ENCODE results near the gene PTPRZ1. TPM values are rescaled to one million over a fixed set of nuclear protein-coding genes. Genes with fewer than 3 reads are reported as not detected.

Gene PTPRZ1
- 1 to 10 TPM; 3.1 to 5.9 (median 3.3) TPM for polyA plus RNA-seq (ENCODE audit: insufficient read length in 4 of 4)

- DNase-seq (ENCODE audit: low read depth in 4 of 4, low spot score in 2 of 4), result peak in 3 of 4 donors; percentile 9 to 36 (median 26)
Measured at GRCh38 chr7:121872831-121873288, at the start of gene PTPRZ1. PTPRZ1 (plus strand) TSS chr7:121873161; CDS start chr7:121873500, 339 bp downstream.

- no peak for DNase-seq (ENCODE audit: low read depth in 4 of 4, low spot score in 2 of 4)
Measured at GRCh38 chr7:121824276-121824675, 48.7 kb upstream of the PTPRZ1 start.

GRCh38 chr7:121831351-121831750 lies 41.6 kb upstream of the PTPRZ1 start:
- no peak for DNase-seq (ENCODE audit: low read depth in 4 of 4, low spot score in 2 of 4)

- no peak for DNase-seq (ENCODE audit: low read depth in 4 of 4, low spot score in 2 of 4)
Measured at GRCh38 chr7:121831801-121832200, 41.2 kb upstream of the PTPRZ1 start.

GRCh38 chr7:121832347-121832746 lies 40.6 kb upstream of the PTPRZ1 start:
- DNase-seq (ENCODE audit: low read depth in 4 of 4, low spot score in 2 of 4), result no peak

GRCh38 chr7:121833991-121834390 lies 39.0 kb upstream of the PTPRZ1 start:
- DNase-seq (ENCODE audit: low read depth in 4 of 4, low spot score in 2 of 4), result no peak

GRCh38 chr7:121837462-121837861 lies 35.5 kb upstream of the PTPRZ1 start:
- DNase-seq (ENCODE audit: low read depth in 4 of 4, low spot score in 2 of 4), result no peak

GRCh38 chr7:121847041-121847440 lies 25.9 kb upstream of the PTPRZ1 start:
- no peak for DNase-seq (ENCODE audit: low read depth in 4 of 4, low spot score in 2 of 4)

GRCh38 chr7:121853307-121853706 lies 19.7 kb upstream of the PTPRZ1 start:
- DNase-seq (ENCODE audit: low read depth in 4 of 4, low spot score in 2 of 4), result no peak

- no peak for DNase-seq (ENCODE audit: low read depth in 4 of 4, low spot score in 2 of 4)
Measured at GRCh38 chr7:121860953-121861352, 12.0 kb upstream of the PTPRZ1 start.

GRCh38 chr7:121862591-121862990 lies 10.4 kb upstream of the PTPRZ1 start:
- no peak for DNase-seq (ENCODE audit: low read depth in 4 of 4, low spot score in 2 of 4)

GRCh38 chr7:121871188-121871587 lies 1.8 kb upstream of the PTPRZ1 start:
- no peak for DNase-seq (ENCODE audit: low read depth in 4 of 4, low spot score in 2 of 4)

- DNase-seq (ENCODE audit: low read depth in 4 of 4, low spot score in 2 of 4), result peak in 3 of 4 donors; percentile 13 to 29 (median 17)
Measured at GRCh38 chr7:121873289-121874194, 581 bp downstream of the PTPRZ1 start.

- DNase-seq (ENCODE audit: low read depth in 4 of 4, low spot score in 2 of 4), result peak in 1 of 4 donors; percentile 7
Measured at GRCh38 chr7:121874298-121874697, 1.3 kb downstream of the PTPRZ1 start.

- no peak for DNase-seq (ENCODE audit: low read depth in 4 of 4, low spot score in 2 of 4)
Measured at GRCh38 chr7:121875203-121875602, 2.2 kb downstream of the PTPRZ1 start.

GRCh38 chr7:121876656-121877500 lies 3.9 kb downstream of the PTPRZ1 start:
- DNase-seq (ENCODE audit: low read depth in 4 of 4, low spot score in 2 of 4), result no peak

- no peak for DNase-seq (ENCODE audit: low read depth in 4 of 4, low spot score in 2 of 4)
Measured at GRCh38 chr7:121878918-121879464, 6.0 kb downstream of the PTPRZ1 start.

GRCh38 chr7:121879544-121879943 lies 6.6 kb downstream of the PTPRZ1 start:
- no peak for DNase-seq (ENCODE audit: low read depth in 4 of 4, low spot score in 2 of 4)

GRCh38 chr7:121882731-121883130 lies 9.8 kb downstream of the PTPRZ1 start:
- no peak for DNase-seq (ENCODE audit: low read depth in 4 of 4, low spot score in 2 of 4)

- no peak for DNase-seq (ENCODE audit: low read depth in 4 of 4, low spot score in 2 of 4)
Measured at GRCh38 chr7:121885166-121885920, 12.4 kb downstream of the PTPRZ1 start.
